PC-3 (cell line): ENCODE results near the gene TGM5. TPM values are rescaled to one million over a fixed set of nuclear protein-coding genes. Genes with fewer than 3 reads are reported as not detected.
A peak's percentile ranks its signal among the peaks of the same experiment; 100 is the strongest.

Source experiments
- ATAC-seq: fragments of 200-7000 bp; cut with Tn5 transposase; 2 replicates; pipeline ENCODE4 v1.9.1; 2020; ENCODE audit warnings: mild to moderate bottlenecking, moderate library complexity
- BruUV-seq: library from RNA; stranded (reverse); fragments of 400-500 nt; replicated peaks from 2 replicates; lab custom pipeline; 2021; lab: Mats Ljungman, UMichigan
- CTCF ChIA-PET: fragments of 300-600 bp; sonication (Branson Sonifier 250); formaldehyde crosslinking; loops from one replicate; lab custom pipeline; 2022; ENCODE audit warnings: antibody characterized with exemption; lab: Charles Lee
- POLR2A ChIA-PET: fragments of 300-600 bp; sonication (Branson Sonifier 250); formaldehyde crosslinking; loops from one replicate; lab custom pipeline; 2022; ENCODE audit warnings: antibody characterized with exemption; ENCODE audit not compliant: unreplicated experiment; lab: Charles Lee
- DNase-seq: peaks from one replicate; pipeline ENCODE4 v3.0.0-alpha.2; 2015
- H2AFZ ChIP-seq: fragments of 300-600 bp; sonication (generic); 2 replicates; pipeline ENCODE4 v1.6.0; 2016; ENCODE audit warnings: antibody characterized with exemption, low read length
- H3F3A ChIP-seq: fragments of 300-600 bp; sonication (generic); one replicate; pipeline ENCODE4 v1.6.0; 2017; ENCODE audit warnings: antibody characterized with exemption, low read length, control low read depth, mild to moderate bottlenecking; ENCODE audit not compliant: unreplicated experiment
- H3K27ac ChIP-seq: fragments of 300-600 bp; sonication (generic); 2 replicates; pipeline ENCODE4 v1.5.1; 2016; ENCODE audit warnings: mild to moderate bottlenecking, low read length
- H3K27me3 ChIP-seq: fragments of 300-600 bp; sonication (generic); 2 replicates; pipeline ENCODE4 v1.6.1; 2016; ENCODE audit warnings: low read length, mixed read lengths
- H3K36me3 ChIP-seq: fragments of 300-600 bp; sonication (generic); 2 replicates; pipeline ENCODE4 v1.6.1; 2016; ENCODE audit warnings: low read depth, mixed run types, low read length, mixed read lengths
- H3K4me1 ChIP-seq: fragments of 300-600 bp; sonication (generic); 2 replicates; pipeline ENCODE4 v1.5.1; 2016; ENCODE audit warnings: low read length; ENCODE audit not compliant: insufficient read depth
- H3K4me2 ChIP-seq: fragments of 300-600 bp; sonication (generic); 2 replicates; pipeline ENCODE4 v1.6.0; 2016; ENCODE audit warnings: low read length
- H3K4me3 ChIP-seq: fragments of 300-600 bp; sonication (generic); 2 replicates; pipeline ENCODE4 v1.5.1; 2016; ENCODE audit warnings: mild to moderate bottlenecking, low read length, mixed read lengths
- H3K79me2 ChIP-seq: fragments of 300-600 bp; sonication (generic); 2 replicates; pipeline ENCODE4 v1.6.1; 2017; ENCODE audit warnings: low read length, mixed read lengths
- H3K9ac ChIP-seq: fragments of 300-600 bp; sonication (generic); 2 replicates; pipeline ENCODE4 v1.6.0; 2016; ENCODE audit warnings: mild to moderate bottlenecking, low read length
- H3K9me2 ChIP-seq: fragments of 300-600 bp; sonication (generic); replicated peaks from 2 replicates; pipeline ENCODE4 v1.6.1; 2016; ENCODE audit warnings: mixed run types, low read length, mixed read lengths
- H3K9me3 ChIP-seq: fragments of 300-600 bp; sonication (generic); 2 replicates; pipeline ENCODE4 v1.6.1; 2016; ENCODE audit warnings: low read length, mixed read lengths
- H4K20me1 ChIP-seq: fragments of 300-600 bp; sonication (generic); 2 replicates; pipeline ENCODE4 v1.6.1; 2016; ENCODE audit warnings: low read length, mixed read lengths
- CTCF ChIP-seq: fragments of 300-600 bp; sonication (generic); conservative IDR thresholded peaks from 2 replicates; pipeline ENCODE4 v1.5.1; 2017; ENCODE audit warnings: antibody characterized with exemption, low read depth, mild to moderate bottlenecking, low read length
- EZH2 ChIP-seq: fragments of 300-600 bp; sonication (generic); IDR thresholded peaks from one replicate; pipeline ENCODE4 v1.6.1; 2017; ENCODE audit warnings: antibody characterized with exemption, mild to moderate bottlenecking, low read length; ENCODE audit not compliant: unreplicated experiment
- EZH2phosphoT487 ChIP-seq: fragments of 300-600 bp; sonication (generic); IDR thresholded peaks from 2 replicates; pipeline ENCODE4 v1.6.1; 2018; ENCODE audit warnings: mild to moderate bottlenecking, antibody characterized with exemption, low read length, borderline replicate concordance
- intact Hi-C: fragments of 100-400 bp; cut with micrococcal nuclease; formaldehyde crosslinking; loops from 2 replicates; pipeline ENCODE4 v1.9.0; 2023
- total RNA-seq: library from RNA; depleted of rRNA; stranded (reverse); fragments of >200 nt; gene quantifications from 2 replicates; pipeline ENCODE4 v1.2.3, GENCODE V29; 2014

The TGM5 gene
- total RNA-seq, 1 experiment from 2014 or later = not detected

DNA sequence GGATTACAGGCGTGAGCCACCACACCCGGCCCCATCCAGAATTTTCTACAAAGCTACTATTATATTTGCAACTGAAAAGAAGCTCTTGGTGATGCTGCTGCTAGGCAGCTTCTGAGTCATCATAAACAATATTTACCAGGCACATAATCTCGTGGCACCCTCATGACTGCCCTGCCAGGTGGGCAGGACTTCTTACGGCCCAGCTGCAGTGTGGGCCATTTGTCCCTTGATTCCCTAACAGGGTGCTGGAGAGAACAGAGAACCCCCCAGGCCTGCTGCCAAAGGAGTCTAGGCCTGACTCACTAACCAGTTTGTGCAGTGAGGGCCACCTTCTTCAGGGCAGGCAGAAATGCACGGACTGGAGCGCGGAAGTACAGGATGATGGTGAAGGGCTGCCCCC, 50.8 kb downstream of the TGM5 start:
- Histone ChIP-seq H3K27ac (no peak overlapping the region), H3K9ac (no peak overlapping the region), H2AFZ (0 out of 2 replicates have a peak overlapping the region, but pooled peaks have one; percentile 17), H4K20me1 (no peaks in the 10 kb centered on the region), H3K79me2 (no peaks in the 10 kb centered on the region), H3K9me3 (no peaks in the 10 kb centered on the region), H3K36me3 (no peaks in the 10 kb centered on the region), H3F3A (no peaks in the 10 kb centered on the region), H3K9me2 (no peaks in the 10 kb centered on the region), H3K4me2 (no peak overlapping the region), H3K27me3 (no peaks in the 10 kb centered on the region), H3K4me3 (no peak overlapping the region), H3K4me1 (peaks cover 6% of the 10 kb centered on the region; the same call in 1 of the 2 replicates)
- TF ChIP-seq CTCF = no peak
- BruUV-seq = no TSS peak
- intact Hi-C loops = no loop called here
- POLR2A ChIA-PET = no interaction called here
- CTCF ChIA-PET = interaction anchor here (0.6 to 1.0 kb wide), 2 partner anchors 160 to 510 kb away, joined by 3 read pairs; no protein-coding TSS in a partner anchor
- ATAC-seq = peak; percentile 94
- DNase-seq = peak; percentile 83

DNA sequence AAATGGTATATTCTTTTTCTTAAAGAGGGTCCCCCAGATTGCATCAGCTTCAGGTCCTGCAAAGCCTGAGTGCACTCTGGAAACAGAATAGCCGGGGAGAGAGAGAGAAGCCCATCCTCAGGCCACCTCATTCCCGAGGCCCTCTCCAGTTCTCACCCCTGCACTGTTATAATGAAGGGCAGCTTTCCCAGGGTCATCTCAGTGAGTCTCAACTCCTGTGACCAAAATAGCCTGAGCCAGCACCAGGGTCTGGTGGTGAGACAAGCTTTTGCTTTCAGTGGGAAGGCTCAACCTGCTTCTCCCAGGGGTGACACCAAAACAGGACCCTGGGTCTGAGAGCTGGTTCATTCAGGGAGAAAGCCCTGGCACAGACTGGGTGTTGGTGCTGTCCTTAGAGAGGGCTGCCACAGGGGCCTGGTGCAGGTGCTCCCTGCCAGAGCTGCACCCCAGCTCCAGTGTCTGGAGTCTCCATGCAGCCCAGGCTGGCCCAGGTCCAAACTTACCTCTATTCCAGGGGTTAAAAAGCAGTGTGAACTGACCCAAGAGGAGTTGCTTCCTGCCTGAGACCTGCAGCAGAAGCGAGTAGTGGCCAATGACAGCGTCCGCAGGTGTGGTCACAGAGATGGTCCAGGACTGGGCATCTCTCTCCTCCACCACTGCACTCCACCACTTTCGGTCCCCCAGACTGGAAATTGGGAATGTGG, 52.0 kb downstream of the TGM5 start:
- no peak overlapping the region for H3K4me2 ChIP-seq
- no peaks in the 10 kb centered on the region for H3K9me3 ChIP-seq
- H3K4me1 ChIP-seq = peaks cover 6% of the 10 kb centered on the region; the same call in 1 of the 2 replicates
- intact Hi-C loops = no loop called here
- no peaks in the 10 kb centered on the region for H3K9me2 ChIP-seq
- H3K27me3 ChIP-seq = no peaks in the 10 kb centered on the region
- ATAC-seq (no peak), DNase-seq (no peak)
- H3K79me2 ChIP-seq = no peaks in the 10 kb centered on the region
- no peaks in the 10 kb centered on the region for H3K36me3 ChIP-seq
- H3F3A ChIP-seq = no peaks in the 10 kb centered on the region
- ChIA-PET CTCF (no interaction called here), POLR2A (no interaction called here)
- TF ChIP-seq EZH2phosphoT487 (no peak), CTCF (no peak), EZH2 (no peak)
- H3K27ac ChIP-seq = no peak overlapping the region
- H4K20me1 ChIP-seq = no peaks in the 10 kb centered on the region
- H3K9ac ChIP-seq = no peak overlapping the region
- BruUV-seq = no TSS peak
- H3K4me3 ChIP-seq = no peak overlapping the region
- H2AFZ ChIP-seq = no peak overlapping the region

DNA sequence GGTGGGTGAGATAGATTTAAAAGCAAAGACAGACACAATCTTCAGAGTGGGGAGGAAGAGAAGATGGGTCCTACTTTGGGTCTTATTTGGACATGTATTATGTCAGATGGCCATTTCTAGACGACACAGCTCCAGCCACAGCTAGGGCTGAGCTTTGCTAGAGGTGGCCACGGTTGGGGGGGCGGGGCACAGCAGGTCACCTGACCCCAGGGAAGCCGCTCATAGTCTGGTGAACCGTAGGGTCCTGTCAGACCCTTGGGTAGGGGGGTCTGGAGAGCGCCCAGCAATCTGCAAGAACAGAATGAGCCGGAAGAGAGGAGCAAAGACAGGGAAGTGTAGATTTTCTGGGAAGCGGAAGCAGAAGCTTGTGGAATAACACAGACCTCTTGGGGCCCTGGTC, 52.6 kb downstream of the TGM5 start:
- ATAC-seq (no peak), DNase-seq (no peak)
- no peak overlapping the region for H3K27ac ChIP-seq
- H2AFZ ChIP-seq = no peak overlapping the region
- H3K4me2 ChIP-seq = no peak overlapping the region
- TF ChIP-seq CTCF (no peak), EZH2 (no peak), EZH2phosphoT487 (no peak)
- no peaks in the 10 kb centered on the region for H3K36me3 ChIP-seq
- H3K9ac ChIP-seq = no peak overlapping the region
- POLR2A ChIA-PET = no interaction called here
- no peaks in the 10 kb centered on the region for H3K27me3 ChIP-seq
- BruUV-seq = no TSS peak
- H3K79me2 ChIP-seq = no peaks in the 10 kb centered on the region
- H3K9me2 ChIP-seq = no peaks in the 10 kb centered on the region
- no peaks in the 10 kb centered on the region for H3F3A ChIP-seq
- H3K9me3 ChIP-seq = no peaks in the 10 kb centered on the region
- H3K4me1 ChIP-seq = peaks cover 6% of the 10 kb centered on the region; the same call in 1 of the 2 replicates
- CTCF ChIA-PET = no interaction called here
- H4K20me1 ChIP-seq = no peaks in the 10 kb centered on the region
- no peak overlapping the region for H3K4me3 ChIP-seq
- intact Hi-C loops = no loop called here
